ENCODE data around the gene FGD2.
"Not testable (repeated sequence)": the region's sequence is repeated elsewhere in the genome, so short reads cannot be mapped to it uniquely, and the experiment has no call there.

FGD2 gene

GRCh38 chr6:37047689-37048402, 42.4 kb downstream of the FGD2 start:
- DNase-seq: peak in 1 of 5 donors; percentile 60

- no peak for DNase-seq
Measured at GRCh38 chr6:37048403-37048850, 43.0 kb downstream of the FGD2 start.

- DNase-seq: peak in 4 of 5 donors; percentile 52 to 93 (median 56)
Measured at GRCh38 chr6:37048851-37049757, 43.6 kb downstream of the FGD2 start.

GRCh38 chr6:37049758-37050044, 44.2 kb downstream of the FGD2 start:
- DNase-seq: no peak

DNA sequence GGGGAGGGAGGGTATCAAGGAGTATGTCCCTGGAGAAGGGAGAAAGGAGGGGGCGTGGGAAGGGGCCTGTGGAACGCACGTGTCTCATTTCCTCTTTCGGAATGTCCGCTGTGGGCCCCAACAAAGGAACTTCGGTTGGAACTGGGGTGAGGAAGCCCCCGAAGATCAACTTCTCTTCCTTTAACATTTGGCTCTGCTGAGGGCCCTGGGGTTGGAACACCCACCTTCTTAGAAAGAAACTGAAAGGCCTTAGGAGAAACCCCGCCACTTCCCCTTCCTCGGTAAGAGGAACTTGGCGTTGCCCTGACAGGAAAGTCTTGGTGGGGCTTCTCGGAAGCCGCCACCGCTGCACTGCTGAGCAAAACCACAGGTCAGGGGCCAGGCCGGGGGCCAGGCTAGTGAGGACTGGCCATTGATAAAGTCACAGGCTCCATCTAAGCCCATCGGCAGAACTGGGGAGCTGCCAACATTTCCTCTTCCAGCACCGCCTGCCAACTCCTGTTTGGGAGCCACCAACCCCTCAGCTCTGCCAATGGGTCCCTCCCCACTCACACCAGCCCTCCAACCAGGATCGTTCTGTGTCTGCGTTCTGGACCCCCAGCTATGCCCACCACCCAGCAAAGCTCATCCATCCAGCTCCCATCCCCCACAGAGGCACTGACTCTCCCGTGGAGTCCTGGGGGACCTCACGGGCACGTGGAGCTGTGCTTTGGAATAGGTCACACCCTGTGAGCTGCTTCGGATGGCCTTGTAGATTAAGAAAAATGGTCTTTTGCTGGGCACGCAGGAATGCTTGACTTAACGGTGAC, 44.8 kb downstream of the FGD2 start:
- DNase-seq: peak in 2 of 5 donors; percentile 29 to 96

- DNase-seq: no peak
Measured at GRCh38 chr6:37050854-37051137, 45.3 kb downstream of the FGD2 start.

- DNase-seq: peak; percentile 67 to 96 (median 79)
Measured at GRCh38 chr6:37051138-37052026, 45.9 kb downstream of the FGD2 start.

- DNase-seq: peak in 1 of 5 donors; percentile 73
Measured at GRCh38 chr6:37052027-37052628, 46.7 kb downstream of the FGD2 start.

DNA sequence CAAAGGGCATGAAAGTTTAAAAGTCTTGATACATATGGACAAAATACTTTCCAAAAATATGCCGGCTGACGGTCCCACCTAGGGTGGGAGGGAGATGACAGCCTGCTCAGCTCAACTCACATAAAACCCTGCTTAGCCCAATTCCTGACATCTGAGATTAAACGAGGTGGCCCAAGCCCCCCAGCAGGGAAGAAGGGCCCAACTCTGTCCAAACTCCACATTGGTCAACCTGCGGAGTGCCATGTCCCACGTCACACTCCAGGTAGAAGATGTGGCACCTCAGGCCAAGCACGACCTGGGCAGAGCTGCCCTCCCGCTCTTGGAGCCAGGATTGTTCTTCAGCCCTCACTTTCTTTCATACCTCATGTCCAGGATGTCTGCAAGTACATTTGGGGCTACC, 48.2 kb downstream of the FGD2 start:
- no peak for DNase-seq

- DNase-seq: no peak
Measured at GRCh38 chr6:37054171-37054570, 48.7 kb downstream of the FGD2 start.

DNA sequence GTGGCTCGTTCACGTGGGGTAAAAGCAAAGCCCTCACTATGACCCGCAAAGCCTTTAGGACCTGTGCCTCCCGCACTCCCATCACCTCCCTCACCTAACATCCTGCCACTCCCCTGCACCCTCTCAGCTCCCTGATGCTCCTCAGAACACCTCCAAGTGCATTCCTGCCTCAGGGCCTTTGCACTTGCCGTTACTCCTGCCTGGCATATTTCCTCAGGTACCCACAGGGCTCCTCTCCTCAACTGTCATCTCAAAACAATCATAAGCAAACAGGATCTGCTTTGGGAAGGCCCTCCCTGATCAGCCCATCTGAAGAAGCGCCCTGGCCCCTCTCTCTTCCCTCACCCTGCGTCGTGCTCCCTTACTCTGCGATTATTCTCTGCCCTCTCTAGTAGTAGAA, 49.1 kb downstream of the FGD2 start:
- DNase-seq: no peak

GRCh38 chr6:37056112-37056403, 50.6 kb downstream of the FGD2 start:
- DNase-seq: no peak

DNA sequence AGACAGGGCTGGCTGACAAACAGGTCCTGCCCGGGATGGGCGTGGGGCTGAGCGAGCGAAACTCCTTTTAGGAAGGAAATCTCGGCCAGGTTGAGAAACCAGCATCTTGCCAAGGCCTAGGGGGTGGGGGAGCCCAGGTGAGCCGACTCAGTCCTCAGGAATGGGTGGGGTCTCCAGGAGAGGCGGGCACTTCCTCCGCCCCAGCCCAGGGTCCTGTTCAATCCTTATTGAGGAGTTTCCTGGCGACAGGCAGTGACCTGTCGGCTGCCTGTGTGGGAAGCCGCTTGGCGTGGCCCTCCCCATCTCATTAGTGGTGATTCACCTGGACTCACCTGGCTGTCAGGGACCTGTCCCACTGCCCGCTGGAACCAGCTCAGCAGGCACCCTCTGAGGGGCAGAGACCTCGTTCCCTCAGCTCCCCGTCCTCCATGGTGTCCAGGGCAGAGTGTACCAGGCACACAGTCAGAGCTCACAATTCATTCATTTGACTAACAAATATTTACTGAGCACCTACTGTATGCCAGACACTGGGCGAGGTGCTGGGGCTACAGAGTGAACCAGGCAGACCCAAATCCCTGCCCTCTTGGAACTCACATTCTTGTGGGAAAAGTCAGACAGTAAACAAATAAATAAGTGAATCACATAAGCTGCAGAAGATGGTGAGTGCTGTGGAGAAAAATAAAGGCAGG, 51.1 kb downstream of the FGD2 start:
- no peak for DNase-seq

DNA sequence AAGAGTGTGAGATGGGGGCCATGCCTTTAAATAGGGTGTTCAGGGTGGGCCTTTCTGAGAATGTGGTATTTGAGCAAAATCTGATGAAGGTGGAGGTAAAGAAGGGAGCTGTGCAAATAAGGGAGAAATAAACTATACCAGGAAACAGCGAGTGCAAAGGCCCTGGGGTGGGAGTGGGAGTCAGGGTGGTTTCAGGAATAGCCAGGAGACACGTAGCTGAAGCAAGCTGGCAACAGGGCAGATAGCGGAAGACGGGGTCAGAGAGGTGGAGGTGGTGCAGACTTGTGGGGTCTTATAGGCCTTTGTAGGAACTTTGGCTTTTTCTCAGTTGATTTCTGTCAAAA, 51.6 kb downstream of the FGD2 start:
- DNase-seq: no peak

DNA sequence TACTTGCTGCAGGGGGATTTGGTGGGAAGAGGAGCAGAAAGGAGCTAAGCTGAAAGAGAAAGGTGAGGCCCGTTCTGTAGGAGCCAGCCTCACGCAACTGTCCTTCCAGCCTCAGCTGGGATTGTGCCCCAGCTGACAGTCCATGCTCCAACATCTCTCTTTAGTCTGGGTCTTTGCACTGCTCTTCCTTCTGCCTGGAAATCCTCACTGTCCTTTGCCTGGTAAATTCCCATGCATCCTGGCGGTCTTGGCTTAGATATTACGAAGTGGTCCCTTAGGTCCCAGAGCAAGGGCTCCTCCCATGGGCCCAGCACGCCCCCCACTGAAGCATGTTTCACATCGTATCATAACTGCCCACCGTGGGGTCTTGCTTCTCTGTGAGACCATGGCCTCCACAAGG, 52.2 kb downstream of the FGD2 start:
- DNase-seq: no peak

DNA sequence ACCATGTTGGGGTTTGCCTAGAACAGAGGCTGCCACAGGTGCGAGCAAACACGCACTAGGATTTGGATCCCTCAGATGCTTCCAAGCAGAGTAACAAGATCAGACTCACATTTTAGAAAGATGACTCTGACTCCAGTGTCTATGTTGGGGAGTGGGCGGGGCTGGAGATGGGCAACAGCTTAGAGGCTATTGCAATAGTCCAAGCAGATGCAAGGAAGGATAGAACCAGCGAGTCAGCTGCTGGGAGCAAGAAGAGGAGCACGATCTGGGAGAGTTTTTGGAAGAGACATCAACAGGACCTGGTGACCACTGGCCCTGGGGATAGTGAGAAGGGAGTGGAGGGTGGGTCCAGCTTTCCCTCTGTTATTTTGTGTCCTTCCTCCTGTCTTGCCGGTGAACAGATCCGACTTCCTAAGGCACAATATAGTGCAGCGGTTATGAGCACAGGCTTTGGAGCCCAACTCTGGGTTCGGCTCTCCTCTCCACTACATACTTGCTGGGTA, 52.7 kb downstream of the FGD2 start:
- no peak for DNase-seq

DNA sequence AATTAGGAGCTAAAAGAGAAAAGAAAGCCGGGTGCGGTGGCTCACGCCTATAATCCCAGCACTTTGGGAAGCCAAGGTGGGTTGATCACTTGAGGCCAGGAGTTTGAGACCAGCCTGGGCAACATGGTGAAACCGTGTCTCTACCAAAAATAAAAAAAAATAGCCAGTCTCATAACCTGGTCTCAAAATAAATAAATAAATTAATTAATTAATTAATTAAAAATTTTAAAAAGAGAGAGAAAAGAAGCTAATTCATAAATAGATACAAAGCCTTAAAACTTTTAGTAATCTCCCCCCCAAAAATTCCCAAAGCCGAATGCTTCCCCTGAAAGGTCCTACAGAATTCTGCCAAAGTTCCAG, 53.5 kb downstream of the FGD2 start:
- DNase-seq: not testable (repeated sequence)

- DNase-seq: no peak
Measured at GRCh38 chr6:37059344-37060194, 54.1 kb downstream of the FGD2 start.

DNA sequence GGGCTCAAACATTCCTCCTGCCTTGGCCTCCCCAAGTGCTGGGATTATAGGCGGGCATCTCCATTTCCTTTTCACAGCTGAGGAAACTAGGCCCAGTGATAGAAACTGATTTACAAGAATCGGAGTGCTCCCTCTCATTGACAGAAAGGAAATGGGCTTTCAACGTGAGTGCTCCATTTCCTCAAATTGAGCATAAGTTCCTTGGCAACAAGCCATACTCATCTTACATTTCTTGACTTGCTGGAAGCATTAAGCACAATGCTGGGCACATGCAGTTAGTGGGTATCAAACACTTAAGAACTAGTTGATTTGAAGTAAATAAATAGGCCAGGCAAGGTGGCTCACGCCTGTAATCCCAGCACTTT, 54.7 kb downstream of the FGD2 start:
- DNase-seq: no peak

GRCh38 chr6:37061157-37061804, 55.8 kb downstream of the FGD2 start:
- no peak for DNase-seq
